HG02973 (cell line): Measurements from ENCODE around the gene LHX1.

Experiments used
- ATAC-seq: cut with Tn5 transposase; IDR thresholded peaks from one replicate; pipeline ENCODE4 v1.9.1; 2021; ENCODE audit warnings: moderate library complexity; ENCODE audit not compliant: unreplicated experiment

The LHX1 gene

DNA sequence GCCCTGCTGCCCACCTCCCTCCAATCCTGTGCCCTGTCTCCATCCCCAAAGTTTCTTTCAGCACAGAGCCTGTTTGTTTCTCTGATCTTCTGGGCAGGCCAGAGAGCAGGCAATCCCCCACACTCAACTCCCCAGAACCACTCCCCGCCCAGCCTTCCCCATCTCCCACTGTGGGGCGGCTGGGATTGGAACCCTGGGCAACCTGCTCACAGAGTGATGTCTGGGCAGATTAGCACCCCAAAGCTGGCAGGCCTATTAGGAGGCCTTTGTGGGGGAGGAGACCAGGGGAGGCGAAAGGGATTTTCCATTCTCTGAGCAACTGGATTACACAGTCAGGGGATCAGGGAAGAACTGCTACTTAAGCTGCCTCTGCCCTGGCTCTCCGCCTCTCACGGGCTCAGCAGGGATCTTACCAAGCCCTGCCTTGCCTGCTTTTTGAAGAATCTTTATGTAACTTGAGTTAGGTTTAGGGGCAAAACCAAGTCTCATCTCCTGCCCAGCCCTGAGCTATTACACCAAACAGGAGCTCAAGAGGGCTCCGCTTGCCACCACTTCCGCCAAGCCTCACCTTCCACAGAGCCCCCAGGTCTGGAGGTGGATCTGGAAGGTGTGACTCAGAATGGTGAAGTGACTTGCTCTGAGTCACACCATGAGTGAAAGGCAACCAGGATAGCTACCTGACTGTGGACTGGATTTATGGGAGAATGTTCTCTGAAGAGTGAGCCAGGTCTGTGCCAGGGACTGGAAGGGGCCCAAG, 16.0 kb upstream of the LHX1 start:
- ATAC-seq: no peak

DNA sequence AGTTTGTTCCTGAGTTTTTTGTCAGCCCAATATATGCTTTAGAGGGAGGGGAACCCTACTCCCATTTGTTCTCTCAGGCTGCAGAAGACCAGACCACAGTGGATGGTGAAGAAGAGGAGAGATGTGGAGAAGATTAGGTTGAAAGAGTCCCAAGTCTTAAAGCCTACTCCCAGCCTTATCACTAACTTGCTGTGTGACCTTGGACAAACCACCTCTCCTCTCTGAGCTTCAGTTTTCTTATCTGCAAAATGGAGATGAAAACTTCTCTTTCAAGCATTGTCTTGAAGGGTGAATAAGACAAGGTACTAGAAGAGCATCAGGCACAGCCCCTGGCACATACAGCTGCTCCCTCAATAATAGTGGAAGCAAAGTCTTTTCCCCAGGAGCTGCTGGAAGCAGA, 15.1 kb upstream of the LHX1 start:
- ATAC-seq: no peak

DNA sequence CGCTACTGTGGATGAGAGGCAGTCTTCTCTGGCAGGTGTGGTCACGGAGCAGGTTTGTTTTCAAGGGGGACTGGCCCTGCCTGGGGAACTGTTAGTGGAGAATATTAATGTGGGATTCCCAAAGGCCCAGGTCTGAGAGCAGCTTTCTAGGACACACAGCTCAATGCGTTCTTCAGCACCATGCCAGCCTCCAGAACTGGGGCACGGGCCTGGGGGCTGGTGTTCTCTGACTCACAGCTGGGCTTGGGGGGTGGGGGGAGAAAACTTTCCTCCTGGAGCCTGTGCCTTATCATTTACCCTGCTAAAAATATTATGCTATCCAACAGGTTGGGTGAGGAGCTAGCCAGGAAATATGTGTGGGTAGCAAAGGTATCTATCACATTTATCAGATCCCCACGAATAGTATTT, 13.5 kb upstream of the LHX1 start:
- ATAC-seq: no peak

DNA sequence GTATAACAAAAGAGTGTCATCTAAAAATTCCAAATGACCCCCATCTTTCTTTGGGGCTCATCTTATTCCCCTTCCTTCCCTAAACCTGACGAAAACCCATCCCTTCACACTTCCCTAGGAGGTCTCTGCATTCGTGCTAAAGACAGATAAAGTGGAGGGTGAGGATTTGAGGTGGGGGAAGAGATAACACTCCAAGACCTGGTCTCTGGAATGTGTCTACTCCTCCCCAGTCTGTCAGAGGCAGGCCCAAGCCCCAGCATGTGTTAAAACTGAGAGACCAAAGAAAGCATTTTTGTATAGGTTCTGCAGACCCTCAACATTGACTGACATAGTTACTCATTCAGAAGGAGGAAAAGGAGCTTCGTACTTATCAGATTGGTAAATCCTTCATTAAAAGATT, 11.0 kb upstream of the LHX1 start:
- no peak for ATAC-seq

DNA sequence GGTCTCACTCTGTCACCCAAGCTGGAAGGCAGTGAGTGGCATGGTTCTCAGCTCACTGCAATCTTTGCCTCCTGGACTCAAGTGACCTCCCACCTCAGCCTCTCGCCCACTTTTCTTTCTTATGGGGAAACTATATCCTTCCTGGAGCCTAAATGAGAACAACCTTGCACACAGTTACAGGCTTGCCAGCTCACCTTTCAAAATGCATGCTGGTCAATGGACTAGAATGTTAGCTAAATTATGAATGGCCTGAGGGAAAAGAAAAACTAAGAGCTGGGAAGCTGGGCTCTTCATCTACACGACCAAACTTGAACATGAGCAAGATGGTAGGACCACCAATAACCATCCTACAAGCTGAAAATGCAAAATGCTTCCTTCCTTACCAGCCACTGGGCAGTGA, 10.6 kb upstream of the LHX1 start:
- ATAC-seq: no peak

DNA sequence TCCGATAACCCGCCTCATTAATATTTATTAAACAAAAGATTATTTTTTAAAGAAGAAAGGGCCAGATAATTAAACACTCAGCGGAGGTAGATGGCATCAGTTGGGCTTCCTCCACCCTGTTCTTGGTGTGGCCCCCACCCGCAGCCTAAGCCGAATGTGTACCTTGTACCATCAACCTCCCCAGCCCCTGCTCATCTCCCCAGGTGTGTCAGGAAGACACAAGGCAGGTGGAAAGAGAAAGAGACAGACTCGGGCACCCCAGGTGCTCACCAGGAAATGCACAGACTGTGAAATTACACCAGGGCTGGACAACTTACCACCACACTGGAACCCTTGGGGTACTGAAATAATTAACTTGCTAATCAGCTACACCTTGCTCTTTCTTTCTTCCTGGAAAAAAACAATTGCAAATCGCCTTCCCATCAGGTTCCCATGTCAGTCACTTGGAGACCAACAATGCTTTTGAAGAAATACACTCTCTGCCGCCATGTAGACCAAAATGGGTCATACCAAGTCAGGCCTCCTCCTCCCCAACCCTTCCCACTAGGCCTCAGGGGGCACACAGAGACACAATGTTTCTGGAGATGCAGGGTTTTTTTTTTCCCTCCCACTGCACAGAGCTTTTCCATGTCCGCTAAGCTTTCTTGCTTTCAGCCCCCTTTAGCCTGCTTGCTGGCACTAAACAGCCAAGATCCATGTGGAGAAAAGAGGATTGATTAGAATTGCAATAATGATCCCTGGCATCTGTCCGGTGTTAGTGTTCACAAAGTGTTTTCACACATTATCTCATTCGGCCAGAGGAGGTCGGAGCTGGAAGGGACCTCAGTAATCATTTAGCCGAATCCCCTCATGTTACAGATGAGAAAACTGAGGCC, 8.6 kb upstream of the LHX1 start:
- ATAC-seq: no peak

- no peak for ATAC-seq
These were observed 7.3 kb upstream of the LHX1 start for GRCh38 chr17:36929851-36930582.

DNA sequence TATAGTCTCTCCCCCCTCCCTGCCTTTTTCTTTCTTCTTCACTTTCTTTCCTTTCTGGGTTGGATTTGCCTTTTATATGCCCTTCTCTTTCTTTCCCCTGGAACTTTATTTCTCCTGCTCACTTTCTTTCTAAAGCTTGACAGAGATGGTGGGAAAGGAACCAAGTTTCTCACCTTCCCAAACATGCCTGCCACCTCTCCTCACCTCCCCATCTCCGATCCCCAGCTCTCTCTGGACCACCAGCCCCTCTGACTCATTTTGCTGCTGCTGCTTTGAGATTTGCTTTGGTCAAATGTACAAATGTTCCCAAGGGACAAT, 6.7 kb upstream of the LHX1 start:
- no peak for ATAC-seq

DNA sequence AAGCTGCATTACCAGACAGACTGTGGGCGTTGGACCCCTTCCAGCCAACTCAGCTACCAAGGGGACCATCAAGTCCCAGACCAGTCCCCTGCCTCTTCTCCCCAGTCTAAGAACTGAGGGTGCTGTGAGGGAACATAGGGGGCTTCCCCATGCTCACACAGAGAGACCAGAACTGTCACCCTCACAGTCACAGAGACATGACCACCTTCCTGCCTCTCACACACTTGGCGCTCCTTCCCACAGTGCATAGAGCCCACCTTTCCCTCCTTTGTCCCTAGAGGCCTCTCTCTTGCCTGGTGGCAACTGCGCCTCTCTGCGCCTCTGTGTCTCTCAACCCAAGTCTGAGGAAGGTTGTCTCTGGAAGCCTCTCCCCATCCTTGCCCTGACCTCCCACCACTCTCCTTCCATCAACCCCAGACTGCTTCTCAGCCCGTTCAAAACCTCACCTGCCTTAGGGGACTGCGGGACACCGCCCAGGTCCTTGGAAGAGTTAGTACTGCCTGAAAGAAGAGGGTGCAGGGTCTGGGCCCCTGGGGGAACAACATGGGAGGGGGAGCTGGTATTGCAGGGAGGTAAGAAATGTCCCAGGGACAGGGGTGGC, 6.1 kb upstream of the LHX1 start:
- no peak for ATAC-seq

DNA sequence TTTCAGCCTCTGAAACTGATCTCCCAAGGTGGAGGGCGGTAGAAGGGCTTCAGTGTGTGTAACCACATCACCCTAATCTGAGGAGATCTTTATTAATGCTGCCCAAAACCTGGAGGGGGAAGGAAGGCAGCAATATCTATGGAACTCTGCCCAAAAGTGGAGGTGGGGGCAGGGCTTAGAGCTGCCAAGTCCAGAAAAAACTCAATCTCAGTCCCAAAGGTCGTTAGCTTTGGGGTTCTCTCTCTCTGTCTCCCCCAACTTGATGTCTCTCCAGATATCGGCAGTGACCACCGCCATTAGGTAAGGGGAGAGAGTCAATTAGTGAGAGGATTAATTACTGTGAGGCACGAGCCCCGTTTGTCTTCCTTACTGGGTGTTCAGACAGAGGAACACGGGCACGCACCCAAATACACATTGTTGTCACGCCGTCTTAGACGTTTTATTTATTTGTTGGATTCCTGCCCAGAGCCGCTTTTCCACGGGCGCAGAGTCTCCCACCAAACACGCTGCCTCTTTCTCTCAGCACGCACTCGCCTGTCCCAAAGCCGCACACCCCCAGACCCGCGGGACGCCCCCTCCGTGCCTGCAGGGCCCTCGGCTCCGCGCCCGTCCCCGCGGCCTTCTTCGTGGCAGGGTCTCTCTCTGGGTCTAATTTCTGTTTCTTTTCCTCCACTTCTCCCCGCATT, 5.4 kb upstream of the LHX1 start:
- ATAC-seq: no peak

DNA sequence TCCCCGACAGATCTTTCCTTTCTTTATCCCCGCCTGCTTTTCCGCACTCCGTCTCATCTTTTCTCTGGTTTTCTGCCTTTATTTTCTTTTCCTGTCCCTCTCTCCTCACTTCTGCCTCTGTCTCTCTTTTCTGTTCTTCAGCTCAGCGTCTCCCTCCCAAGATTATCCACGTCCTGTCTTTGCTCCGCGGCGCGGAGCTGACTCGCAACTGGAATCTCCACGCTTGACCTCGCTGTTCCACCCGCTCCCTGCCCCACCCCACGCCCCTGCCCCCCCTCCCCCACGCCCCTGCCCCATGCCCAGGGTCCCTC, 4.9 kb upstream of the LHX1 start:
- ATAC-seq: no peak

DNA sequence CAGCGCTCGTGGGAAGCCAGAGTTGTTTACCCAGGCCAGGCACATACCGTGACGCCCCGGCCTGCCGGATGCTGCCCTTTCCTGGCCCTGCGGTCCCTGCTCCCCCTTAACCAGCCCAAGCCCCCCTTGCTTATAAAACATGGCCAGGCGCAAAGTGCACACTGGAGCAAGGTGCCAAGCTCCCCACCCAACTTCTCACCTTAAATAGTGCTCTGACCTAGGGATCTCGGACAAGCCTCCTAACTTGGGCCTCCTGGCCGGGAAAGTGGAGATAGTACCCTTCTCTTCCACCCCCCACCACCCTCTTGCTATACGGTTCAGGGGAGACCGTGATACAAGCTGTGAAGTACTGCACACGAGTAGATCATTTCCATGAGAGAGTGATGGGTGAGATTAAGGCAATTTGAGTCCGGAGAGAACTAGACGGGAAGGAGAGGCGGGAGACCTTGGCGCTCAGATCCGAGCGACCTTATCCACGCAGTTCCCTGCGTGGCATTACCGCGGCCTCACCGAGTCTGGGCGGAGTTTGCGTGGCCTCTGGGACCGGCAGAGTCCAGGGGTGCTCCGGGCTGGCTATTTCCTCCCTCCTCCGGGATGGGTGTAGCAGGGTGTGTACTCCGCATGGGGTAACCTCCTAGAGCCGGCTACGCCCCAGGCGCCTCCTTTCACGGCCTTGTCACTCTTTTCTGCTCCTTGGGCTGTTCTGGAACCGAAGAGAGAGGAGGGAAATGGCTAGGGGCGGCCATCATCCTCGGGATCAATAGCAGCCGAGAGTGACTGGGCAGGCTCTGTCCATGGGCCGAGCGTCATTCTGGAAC, 4.4 kb upstream of the LHX1 start:
- no peak for ATAC-seq

DNA sequence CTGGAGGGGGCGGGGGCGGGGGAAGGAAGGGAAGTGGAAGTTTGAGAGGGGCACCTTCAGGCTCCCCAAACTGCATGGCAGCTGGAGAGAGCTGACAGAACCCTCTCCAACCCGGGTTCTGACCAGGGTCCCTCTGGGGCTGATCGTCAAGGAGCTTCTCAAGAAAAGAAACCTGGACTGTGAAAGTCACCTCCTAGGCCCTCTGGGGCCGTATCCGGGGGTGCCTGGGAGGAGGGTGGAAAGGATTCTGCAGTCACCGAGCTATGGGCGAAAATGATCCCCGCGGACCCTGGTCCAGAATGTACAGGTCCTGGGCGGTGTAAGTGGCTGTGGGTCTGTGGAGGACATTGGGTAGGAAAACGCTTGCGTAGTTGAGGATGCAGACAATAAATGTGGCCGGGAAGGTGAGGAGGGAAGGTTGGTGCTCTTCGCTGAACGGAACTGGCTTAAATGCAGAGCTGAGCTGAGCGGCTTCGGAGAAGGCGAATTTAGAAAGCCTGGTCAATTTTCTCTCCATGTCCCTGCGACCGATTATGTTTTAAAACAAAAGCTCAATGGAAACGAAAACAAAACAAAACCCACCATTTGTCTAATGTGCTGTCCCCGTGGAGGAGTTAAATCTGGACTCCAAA, 3.6 kb upstream of the LHX1 start:
- no peak for ATAC-seq

GRCh38 chr17:36934144-36934691, 3.1 kb upstream of the LHX1 start:
- ATAC-seq: no peak

GRCh38 chr17:36934692-36935630, 2.3 kb upstream of the LHX1 start:
- ATAC-seq: no peak

GRCh38 chr17:36935671-36936454, 1.4 kb upstream of the LHX1 start:
- no peak for ATAC-seq

DNA sequence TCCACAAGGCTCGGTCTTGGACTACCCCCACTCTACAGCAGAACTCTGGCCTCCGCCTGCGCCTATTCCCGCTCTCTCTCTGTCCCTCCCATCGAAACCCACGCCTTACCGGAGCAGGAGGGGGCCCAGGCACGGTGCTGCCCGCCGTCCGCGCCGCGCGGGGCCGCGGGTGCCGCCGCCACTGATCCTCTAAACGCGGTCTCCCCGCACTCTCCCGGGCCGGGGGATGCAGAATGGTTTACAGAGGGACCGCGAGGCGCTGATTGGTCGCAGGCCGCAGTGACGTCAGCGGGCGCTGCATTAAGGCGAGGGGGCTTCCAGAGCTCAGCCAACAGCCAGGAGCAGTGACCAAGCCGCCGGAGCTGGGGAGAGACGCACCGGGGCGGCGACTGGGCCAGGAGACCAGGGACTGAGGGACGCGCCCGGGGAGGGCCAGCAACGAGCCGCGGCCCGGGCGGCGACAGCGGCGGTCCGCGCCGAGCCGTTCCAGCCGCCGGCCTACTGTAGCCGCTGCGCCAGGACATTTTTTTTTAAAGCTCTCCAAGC, 747 bp upstream of the LHX1 start:
- ATAC-seq: no peak
